Measurements from ENCODE around the gene DLG2. TPM values are rescaled to one million over a fixed set of nuclear protein-coding genes. Genes with fewer than 3 reads are reported as not detected.

The DLG2 gene
- total and polyA plus RNA-seq, 9 of the 15 experiments (the other 6 are each of a cell fraction or from before 2014, with no cell fraction given): 0.52 to 1.6 (median 0.95) TPM

DNA sequence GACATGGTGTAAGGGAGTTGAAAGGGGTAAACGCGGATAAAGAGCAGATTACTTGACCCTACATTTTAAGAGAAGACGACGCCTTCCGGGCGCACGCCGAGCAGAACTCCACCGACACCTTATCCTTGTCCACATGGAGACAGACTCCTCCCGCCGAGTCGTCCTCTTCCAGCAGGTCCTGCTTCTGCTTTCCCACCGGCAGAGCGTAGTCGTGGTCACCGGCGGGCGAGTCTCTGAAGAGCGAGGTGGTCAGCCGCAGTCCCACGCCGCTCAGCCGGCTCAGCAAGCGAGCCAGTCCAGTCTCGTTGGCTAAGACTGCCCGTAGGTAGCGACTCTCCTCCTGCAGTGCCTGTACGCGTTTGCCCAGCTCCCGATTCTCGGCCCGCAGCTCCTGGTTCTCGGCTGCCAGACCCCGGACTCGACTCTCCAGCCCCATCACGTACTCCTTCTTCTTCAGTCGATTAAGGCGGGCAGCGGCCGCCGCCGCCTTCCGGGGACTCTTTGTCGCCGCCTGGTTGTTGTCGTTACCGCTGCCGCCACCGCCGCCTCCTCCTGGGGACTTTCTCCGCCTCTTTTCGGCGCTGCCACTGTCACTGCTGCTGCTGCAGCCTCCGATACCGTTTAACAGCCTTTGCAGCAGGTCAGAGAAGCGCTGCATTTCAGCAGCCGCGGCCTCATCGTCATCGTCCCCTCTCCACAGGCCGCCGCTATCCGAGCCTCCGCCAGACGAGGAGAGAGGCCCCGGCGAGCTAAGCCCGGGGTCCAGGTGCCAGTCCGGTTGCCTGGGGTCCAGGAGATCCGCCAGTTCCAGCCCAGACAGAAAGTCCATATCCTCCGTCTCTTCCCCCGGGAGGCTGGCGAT lies 36.8 kb upstream of the DLG2 start (continued):
- TF ChIP-seq POLR2H (tag; IDR thresholded peaks at IDR 0.05; ENCODE audit: low read depth) (no peak), ARID2 (IDR thresholded peaks at IDR 0.05) (no peak), SMARCA4 (IDR thresholded peaks at IDR 0.05) (peak; percentile 34; the same call in 1 of the 2 replicates), NFIC (IDR thresholded peaks at IDR 0.05) (no peak), HSF4 (CRISPR knock-in tag; IDR thresholded peaks at IDR 0.05; ENCODE audit: borderline replicate concordance) (no peak), ZNF121 (CRISPR knock-in tag; conservative IDR thresholded peaks at IDR 0.05) (no peak), KDM2B (CRISPR knock-in tag; IDR thresholded peaks at IDR 0.05) (no peak), ZFPM2 (CRISPR knock-in tag; IDR thresholded peaks at IDR 0.05) (no peak), MYC (IDR thresholded peaks at IDR 0.05; ENCODE audit: low read depth, low read length) (no peak), MYC (CRISPR knock-in tag; IDR thresholded peaks at IDR 0.05; ENCODE audit: borderline replicate concordance, low read depth) (no peak), E2F3 (CRISPR knock-in tag; IDR thresholded peaks at IDR 0.05) (no peak), NONO (IDR thresholded peaks at IDR 0.05; ENCODE audit: low read depth in 2 of 2, low read length in 1 of 2) (no peak), NFIX (CRISPR knock-in tag; IDR thresholded peaks at IDR 0.05; ENCODE audit: low read depth) (no peak), U2AF1 (optimal IDR thresholded peaks at IDR 0.05; ENCODE audit: low read depth, low read length) (no peak), HDAC2 (IDR thresholded peaks at IDR 0.05) (no peak), SMARCC2 (IDR thresholded peaks at IDR 0.05; ENCODE audit: low read depth) (0 out of 2 replicates have a peak, but pooled peaks have one; percentile 24)
- TF ChIP-seq, protein P1, sequence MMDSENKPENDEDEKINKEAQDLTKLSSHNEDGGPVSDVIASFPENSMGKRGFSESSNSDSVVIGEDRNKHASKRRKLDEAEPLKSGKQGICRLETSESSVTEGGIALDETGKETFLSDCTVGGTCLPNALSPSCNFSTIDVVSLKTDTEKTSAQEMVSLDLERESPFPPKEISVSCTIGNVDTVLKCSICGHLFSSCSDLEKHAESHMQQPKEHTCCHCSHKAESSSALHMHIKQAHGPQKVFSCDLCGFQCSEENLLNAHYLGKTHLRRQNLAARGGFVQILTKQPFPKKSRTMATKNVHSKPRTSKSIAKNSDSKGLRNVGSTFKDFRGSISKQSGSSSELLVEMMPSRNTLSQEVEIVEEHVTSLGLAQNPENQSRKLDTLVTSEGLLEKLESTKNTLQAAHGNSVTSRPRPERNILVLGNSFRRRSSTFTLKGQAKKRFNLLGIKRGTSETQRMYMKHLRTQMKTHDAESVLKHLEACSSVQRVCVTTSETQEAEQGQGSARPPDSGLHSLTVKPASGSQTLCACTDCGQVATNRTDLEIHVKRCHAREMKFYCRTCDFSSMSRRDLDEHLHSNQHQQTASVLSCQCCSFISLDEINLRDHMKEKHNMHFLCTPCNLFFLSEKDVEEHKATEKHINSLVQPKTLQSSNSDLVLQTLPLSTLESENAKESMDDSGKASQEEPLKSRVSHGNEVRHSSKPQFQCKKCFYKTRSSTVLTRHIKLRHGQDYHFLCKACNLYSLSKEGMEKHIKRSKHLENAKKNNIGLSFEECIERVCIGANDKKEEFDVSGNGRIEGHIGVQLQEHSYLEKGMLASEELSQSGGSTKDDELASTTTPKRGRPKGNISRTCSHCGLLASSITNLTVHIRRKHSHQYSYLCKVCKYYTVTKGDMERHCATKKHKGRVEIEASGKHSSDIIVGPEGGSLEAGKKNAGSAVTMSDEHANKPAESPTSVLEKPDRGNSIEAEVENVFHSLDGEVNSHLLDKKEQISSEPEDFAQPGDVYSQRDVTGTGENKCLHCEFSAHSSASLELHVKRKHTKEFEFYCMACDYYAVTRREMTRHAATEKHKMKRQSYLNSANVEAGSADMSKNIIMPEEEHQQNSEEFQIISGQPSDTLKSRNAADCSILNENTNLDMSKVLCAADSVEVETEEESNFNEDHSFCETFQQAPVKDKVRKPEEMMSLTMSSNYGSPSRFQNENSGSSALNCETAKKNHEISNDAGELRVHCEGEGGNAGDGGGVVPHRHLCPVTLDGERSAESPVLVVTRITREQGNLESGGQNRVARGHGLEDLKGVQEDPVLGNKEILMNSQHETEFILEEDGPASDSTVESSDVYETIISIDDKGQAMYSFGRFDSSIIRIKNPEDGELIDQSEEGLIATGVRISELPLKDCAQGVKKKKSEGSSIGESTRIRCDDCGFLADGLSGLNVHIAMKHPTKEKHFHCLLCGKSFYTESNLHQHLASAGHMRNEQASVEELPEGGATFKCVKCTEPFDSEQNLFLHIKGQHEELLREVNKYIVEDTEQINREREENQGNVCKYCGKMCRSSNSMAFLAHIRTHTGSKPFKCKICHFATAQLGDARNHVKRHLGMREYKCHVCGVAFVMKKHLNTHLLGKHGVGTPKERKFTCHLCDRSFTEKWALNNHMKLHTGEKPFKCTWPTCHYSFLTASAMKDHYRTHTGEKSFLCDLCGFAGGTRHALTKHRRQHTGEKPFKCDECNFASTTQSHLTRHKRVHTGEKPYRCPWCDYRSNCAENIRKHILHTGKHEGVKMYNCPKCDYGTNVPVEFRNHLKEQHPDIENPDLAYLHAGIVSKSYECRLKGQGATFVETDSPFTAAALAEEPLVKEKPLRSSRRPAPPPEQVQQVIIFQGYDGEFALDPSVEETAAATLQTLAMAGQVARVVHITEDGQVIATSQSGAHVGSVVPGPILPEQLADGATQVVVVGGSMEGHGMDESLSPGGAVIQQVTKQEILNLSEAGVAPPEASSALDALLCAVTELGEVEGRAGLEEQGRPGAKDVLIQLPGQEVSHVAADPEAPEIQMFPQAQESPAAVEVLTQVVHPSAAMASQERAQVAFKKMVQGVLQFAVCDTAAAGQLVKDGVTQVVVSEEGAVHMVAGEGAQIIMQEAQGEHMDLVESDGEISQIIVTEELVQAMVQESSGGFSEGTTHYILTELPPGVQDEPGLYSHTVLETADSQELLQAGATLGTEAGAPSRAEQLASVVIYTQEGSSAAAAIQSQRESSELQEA (IDR thresholded peaks at IDR 0.05; ENCODE audit: low read depth): no peak

Data from K562 (cell line).